GM18505 (cell line): Measurements from ENCODE around the gene ATF4.
A peak's percentile ranks its signal among the peaks of the same experiment; 100 is the strongest.
"Not testable (repeated sequence)": the region's sequence is repeated elsewhere in the genome, so short reads cannot be mapped to it uniquely, and the experiment has no call there.

Experiments used
- ATAC-seq: cut with Tn5 transposase; IDR thresholded peaks from one replicate; pipeline ENCODE4 v1.9.1; 2021; ENCODE audit not compliant: unreplicated experiment
- POLR2A ChIP-seq: IDR thresholded peaks from 4 replicates; pipeline ENCODE4 v1.6.1; 2011; ENCODE audit warnings: borderline replicate concordance; ENCODE audit not compliant: insufficient read depth, insufficient read length; ENCODE audit errors: extremely low read depth

Gene ATF4

DNA sequence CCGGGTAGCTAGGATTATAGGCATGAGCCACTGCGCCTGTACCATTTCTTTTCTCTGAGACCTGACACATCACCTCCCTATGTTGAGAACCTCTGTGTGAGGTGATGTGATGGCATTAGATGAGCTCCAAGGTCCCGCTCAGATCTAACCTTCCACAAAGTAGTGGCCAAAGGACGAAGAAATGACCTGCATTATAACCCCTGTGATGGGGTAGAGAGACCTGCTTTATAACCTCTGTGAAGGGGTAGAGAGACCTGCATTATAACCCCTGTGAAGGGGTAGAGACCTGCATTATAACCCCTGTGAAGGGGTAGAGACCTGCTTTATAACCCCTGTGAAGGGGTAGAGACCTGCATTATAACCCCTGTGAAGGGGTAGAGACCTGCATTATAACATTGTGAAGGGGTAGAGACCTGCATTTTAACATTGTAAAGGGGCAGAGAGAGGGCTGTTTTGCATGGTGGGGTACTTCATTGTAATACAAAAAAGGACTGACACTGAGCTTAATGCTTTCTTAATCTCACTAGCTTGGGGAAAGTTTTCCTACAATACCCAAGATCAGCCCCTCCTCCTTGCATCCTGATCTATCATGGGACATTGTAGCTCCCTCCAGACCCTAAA, 9.7 kb upstream of the ATF4 start:
- TF ChIP-seq POLR2A, result no peak
- no peak for ATAC-seq

DNA sequence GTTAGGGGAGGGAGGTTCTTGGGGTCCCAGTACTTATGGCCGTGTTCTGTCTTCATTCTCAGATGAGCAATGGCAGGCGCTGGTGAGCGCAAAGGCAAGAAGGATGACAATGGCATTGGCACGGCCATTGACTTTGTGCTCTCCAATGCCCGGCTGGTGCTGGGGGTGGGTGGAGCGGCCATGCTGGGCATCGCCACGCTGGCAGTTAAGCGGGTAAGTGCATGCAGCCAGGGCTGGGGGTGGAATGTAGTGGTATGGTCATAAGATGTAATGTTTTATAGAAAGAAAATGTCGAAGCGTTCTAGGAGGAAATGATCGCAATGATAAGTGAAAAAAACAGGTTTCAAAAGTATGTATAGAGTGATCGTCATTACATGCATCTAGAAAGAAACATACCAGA, 9.1 kb upstream of the ATF4 start:
- ATAC-seq, result no peak
- no peak for TF ChIP-seq POLR2A

DNA sequence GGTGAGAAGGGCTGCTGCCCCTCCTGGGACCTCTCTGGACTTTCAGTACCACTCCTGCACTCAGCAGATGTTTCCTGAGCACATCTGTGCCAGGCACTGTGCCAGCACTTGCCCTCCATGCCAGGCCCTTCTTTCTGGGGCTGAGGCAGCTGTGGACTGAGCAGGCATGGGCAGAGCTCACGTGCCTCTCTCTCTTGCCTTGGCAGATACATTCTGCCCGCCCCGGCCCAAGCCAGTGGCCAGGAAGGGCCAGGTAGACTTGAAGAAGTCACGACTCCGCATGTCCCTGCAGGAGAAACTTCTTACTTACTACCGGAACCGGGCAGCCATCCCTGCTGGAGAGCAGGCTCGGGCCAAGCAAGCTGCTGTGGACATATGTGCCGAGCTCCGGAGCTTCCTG, 8.3 kb upstream of the ATF4 start:
- no peak for TF ChIP-seq POLR2A
- ATAC-seq, result no peak

DNA sequence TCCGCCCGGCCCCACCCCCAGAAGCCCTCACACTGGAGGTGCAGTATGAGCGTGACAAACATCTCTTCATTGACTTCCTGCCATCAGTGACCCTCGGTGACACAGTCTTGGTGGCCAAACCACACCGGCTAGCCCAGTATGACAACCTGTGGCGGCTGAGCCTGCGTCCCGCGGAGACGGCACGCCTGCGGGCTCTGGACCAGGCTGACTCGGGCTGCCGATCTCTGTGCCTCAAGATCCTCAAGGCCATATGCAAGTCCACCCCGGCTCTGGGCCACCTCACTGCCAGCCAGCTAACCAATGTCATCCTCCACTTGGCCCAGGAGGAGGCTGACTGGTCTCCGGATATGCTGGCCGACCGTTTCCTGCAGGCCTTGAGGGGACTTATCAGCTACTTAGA, 6.6 kb upstream of the ATF4 start:
- TF ChIP-seq POLR2A, result no peak
- no peak for ATAC-seq

DNA sequence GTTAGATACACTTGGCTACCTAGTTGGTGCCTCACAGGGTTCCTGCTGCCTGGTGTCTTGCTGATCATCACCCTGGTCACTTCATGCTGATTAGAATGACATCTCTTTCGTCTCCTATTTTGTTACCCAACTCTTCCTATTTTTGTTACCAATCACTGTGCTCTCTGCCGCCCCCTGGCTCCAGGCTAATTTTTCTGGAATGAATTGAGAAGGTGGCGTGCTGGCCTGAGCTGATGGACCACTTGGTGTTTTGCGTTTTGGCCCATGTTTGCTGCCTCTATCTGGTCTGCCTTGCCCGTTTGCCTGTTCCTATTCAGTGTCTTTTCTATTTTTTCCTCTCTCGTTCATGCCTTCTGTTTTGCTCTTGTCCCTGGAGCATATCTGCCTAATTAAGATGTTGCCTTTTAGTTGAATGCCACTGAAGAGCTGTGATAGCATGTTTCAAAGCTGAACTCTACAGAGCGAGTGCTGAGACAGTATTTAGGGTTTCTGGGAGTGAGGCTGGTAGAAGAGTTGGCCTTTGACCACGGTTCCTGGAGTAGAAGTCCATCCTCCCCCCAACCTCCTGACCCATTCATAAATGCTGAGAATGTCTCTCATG, 5.9 kb upstream of the ATF4 start:
- TF ChIP-seq POLR2A, result no peak
- ATAC-seq, result no peak

DNA sequence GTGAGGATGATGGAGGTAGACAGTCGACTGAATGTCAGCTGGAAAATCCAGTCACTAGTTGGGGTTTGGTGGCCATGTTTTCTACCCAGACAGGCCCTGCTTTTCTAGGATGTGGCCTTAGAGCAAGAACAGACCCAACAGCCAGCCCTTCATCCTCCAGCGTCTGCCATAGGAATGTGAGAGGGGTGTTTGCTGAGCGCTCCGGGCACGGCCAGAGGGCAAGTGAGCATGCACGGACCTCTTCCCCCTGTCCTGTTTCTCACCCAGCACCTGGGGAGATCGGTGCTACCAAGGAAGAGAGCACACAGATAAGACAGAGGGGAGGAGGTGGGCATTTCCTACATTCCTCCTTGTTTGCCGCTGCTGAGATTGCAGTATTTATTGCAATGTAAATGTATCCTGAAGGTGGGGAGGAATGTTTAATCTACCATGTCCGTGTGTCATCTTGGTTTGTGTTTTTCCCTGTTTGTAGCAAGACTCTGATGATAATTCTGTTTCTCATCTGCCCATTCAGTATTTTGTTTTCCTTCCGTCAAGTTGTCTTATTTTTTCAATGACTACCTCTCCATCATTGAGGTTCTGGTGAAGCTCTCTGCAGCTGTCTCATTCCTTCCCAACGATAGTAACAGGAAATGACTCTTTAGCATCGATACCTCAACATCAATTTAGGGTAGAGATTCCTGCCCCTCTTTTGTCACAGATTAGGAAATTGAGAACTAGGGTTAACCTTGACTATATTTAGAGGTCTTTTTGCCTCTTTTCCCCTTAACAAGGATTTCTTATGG, 4.9 kb upstream of the ATF4 start:
- TF ChIP-seq POLR2A, result no peak
- no peak for ATAC-seq

DNA sequence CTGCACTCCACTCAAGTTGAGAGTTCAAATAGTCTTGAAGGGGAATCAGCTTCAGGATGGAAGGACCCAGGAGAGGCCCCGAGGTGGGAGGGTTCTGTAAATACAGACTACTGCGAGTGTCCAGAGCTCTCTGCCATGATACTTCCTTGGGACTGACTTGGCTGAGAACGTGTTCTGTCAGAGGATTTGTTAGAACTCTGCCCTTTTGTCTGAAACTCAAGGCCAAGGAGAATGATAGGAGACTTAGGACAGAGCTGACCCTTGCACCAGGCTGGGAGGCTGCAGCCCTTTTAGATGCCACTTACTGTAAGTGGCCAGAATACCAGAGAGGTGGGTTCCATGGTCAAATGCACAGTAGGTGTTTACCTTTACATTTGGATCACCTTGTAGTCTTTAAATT, 2.9 kb upstream of the ATF4 start:
- no peak for TF ChIP-seq POLR2A
- no peak for ATAC-seq

DNA sequence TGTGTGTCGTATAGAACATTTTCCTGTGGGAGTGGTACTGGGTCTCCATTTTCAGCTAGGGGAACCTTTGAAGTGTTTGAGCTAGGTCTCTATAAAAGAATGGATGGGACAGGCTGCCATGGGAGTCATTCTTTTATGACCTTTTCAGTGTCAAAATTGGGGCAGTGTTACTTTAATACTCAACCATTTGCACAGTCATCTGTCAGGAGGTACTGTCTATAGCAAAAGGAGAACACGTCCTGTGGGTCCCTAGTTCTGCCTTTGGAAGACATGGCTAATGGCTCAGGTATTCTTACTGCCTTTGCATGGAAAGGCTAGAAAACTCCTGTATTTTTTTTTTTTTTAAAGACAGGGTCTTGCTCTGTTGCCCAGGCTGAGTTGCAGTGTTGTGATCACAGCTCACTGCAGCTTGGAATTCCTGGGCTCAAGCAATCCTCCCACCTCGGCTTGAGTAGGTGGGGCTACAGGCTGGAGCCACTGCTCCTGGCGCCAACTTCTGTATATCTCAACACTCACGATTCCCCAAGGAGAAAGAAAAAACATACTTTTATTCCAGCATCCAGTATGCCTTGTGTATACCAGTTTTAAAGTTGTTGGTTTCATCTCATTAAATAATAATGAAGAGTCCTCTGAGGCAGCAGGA, 2.1 kb upstream of the ATF4 start:
- no peak for ATAC-seq

DNA sequence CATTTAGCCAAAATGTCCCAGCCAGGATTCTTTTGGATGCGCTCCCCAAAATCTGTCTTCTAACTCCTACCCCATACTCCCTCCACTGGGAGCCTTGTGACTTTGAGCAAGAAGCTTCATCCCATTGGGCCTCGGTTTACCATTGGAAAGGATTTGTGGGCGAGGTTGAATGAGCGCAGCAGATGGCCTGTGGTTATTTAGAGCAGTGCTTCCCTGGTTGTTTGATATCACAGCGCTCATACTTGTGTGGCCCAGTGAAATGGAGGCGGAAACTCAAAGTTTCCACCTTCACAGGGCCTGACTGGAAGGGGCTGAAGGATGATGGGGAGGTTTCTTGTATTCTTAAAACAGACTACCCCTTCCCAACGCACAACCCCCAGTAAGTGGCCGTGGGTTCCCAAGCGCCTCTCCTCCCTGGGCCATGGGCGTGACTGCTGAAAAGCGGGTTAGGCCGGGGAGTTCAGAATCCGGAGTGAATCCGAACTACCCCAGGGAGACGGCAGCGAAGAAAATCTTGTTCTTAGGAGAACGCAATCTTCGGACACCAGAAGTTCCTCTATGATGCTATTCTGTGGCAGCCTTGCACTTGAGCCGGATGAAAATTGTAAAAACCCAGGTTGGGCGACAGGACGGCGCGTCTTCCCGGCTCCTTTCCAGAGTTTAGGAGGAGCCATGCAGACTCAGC, 1.2 kb upstream of the ATF4 start:
- no peak for ATAC-seq
- peak; percentile 4 for TF ChIP-seq POLR2A

More for the DNA sequence above, 2.1 kb upstream of the ATF4 start:
- no peak for TF ChIP-seq POLR2A

DNA sequence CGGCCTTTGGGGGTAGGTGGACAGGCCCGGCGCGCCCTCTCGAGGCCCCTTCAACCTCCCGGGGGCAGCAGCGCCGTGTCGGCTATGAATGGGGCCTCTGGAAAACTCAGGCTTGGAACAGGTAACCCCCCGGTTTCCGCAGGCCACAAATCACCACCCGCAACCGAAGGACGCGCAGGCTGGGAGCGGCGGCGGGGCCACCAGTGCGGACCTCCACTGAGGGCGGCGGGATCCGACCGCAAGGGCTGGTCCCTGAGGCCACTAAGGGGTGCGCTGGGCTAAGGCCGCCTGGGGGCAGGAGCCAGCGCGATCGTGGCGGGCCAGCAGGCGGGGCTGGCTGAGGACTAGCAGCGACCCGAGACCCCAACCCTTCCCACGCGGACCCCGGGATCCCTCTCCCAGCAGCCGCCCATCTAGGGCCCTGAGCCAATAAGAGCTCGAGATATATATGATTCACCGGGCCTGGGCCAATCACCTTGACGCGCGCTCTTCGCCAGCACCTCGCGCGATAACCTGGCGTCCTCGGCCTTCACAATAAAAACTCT, 609 bp upstream of the ATF4 start:
- peak; percentile 72 for ATAC-seq
- peak; percentile 63 for TF ChIP-seq POLR2A

DNA sequence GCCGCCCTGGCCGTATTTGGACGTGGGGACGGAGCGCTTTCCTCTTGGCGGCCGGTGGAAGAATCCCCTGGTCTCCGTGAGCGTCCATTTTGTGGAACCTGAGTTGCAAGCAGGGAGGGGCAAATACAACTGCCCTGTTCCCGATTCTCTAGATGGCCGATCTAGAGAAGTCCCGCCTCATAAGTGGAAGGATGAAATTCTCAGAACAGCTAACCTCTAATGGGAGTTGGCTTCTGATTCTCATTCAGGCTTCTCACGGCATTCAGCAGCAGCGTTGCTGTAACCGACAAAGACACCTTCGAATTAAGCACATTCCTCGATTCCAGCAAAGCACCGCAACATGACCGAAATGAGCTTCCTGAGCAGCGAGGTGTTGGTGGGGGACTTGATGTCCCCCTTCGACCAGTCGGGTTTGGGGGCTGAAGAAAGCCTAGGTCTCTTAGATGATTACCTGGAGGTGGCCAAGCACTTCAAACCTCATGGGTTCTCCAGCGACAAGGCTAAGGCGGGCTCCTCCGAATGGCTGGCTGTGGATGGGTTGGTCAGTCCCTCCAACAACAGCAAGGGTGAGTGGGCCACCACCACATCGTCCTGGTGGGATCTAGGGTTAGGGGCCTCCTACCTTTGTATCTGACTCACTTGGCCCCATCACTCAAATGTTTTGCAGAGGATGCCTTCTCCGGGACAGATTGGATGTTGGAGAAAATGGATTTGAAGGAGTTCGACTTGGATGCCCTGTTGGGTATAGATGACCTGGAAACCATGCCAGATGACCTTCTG, 934 bp downstream of the ATF4 start:
- ATAC-seq, result not testable (repeated sequence)

DNA sequence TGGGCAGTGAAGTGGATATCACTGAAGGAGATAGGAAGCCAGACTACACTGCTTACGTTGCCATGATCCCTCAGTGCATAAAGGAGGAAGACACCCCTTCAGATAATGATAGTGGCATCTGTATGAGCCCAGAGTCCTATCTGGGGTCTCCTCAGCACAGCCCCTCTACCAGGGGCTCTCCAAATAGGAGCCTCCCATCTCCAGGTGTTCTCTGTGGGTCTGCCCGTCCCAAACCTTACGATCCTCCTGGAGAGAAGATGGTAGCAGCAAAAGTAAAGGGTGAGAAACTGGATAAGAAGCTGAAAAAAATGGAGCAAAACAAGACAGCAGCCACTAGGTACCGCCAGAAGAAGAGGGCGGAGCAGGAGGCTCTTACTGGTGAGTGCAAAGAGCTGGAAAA, 1.7 kb downstream of the ATF4 start:
- not testable (repeated sequence) for ATAC-seq

DNA sequence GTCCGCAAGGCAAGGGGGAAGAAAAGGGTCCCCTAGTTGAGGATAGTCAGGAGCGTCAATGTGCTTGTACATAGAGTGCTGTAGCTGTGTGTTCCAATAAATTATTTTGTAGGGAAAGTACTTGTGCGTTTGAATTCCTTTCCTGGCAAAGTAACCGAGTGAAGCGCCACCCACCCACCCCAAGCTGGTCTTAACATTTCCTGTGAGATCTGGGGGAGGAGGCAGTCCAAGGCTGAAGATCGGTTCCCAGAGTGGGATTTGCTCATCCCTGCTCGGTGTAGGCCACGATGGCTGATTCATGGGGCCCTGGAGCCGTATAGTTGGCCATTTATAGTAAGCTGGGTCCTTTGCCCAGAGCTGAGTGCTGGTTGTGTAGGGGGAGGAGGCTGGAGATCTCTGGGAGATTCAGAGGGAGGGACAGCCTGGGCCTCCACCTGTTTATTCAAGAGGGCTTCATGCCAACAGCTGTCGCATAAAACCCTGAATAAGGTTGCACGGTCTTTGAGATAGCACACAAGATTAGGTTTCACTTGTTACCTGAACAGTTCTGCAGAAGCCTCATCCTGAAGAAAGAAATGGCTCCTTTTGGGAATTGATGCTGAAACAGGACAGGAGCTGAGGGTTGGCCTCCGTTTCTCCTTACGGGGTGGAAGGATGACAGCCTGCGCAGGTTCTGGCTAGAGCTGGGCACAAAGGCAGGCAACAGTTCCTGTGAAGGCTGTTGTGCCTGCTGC, 2.4 kb downstream of the ATF4 start:
- no peak for ATAC-seq
- peak; percentile 73 for TF ChIP-seq POLR2A
